Activated gamma-delta T cell treated with Interleukin-2 at 50 U/mL for 16 hours (primary cell): ENCODE data around the gene DISC1.

Experiments
- DNase-seq: peaks from one replicate; pipeline ENCODE4 v3.0.0-alpha.2; 2020

Gene DISC1

GRCh38 chr1:231827337-231828105, 200.9 kb downstream of the DISC1 start:
- DNase-seq: no peak

- DNase-seq: no peak
These were observed 201.8 kb downstream of the DISC1 start for GRCh38 chr1:231828182-231828920.

GRCh38 chr1:231829332-231829731, 202.7 kb downstream of the DISC1 start:
- no peak for DNase-seq

- DNase-seq: no peak
These were observed 209.8 kb downstream of the DISC1 start for GRCh38 chr1:231836227-231836893.

GRCh38 chr1:231838521-231838920, 211.9 kb downstream of the DISC1 start:
- no peak for DNase-seq

- DNase-seq: no peak
These were observed 213.4 kb downstream of the DISC1 start for GRCh38 chr1:231839999-231840398.

GRCh38 chr1:231841616-231842344, 215.2 kb downstream of the DISC1 start:
- no peak for DNase-seq

GRCh38 chr1:231842441-231842840, 215.9 kb downstream of the DISC1 start:
- DNase-seq: no peak

GRCh38 chr1:231844986-231845502, 218.5 kb downstream of the DISC1 start:
- DNase-seq: no peak

- DNase-seq: no peak
These were observed 221.2 kb downstream of the DISC1 start for GRCh38 chr1:231847612-231848397.

GRCh38 chr1:231849981-231850380, 223.4 kb downstream of the DISC1 start:
- no peak for DNase-seq

- no peak for DNase-seq
These were observed 224.2 kb downstream of the DISC1 start for GRCh38 chr1:231850786-231851185.

GRCh38 chr1:231853588-231854207, 227.1 kb downstream of the DISC1 start:
- no peak for DNase-seq

- no peak for DNase-seq
These were observed 228.8 kb downstream of the DISC1 start for GRCh38 chr1:231855361-231855760.

GRCh38 chr1:231855926-231856325, 229.3 kb downstream of the DISC1 start:
- DNase-seq: no peak

GRCh38 chr1:231856426-231856825, 229.8 kb downstream of the DISC1 start:
- no peak for DNase-seq

- DNase-seq: no peak
These were observed 230.3 kb downstream of the DISC1 start for GRCh38 chr1:231856894-231857293.

- DNase-seq: no peak
These were observed 231.1 kb downstream of the DISC1 start for GRCh38 chr1:231857609-231858135.

GRCh38 chr1:231860221-231861088, 233.9 kb downstream of the DISC1 start:
- DNase-seq: no peak
